DMS114 treated with DMSO at 0.1 percent for 48 hours (cell line): ENCODE measurements around the gene RAD51B.
"Not testable (repeated sequence)": the region's sequence is repeated elsewhere in the genome, so short reads cannot be mapped to it uniquely, and the experiment has no call there.

Source experiments
- DNase-seq: peaks from one replicate; lab custom pipeline; 2025; ENCODE audit not compliant: unreplicated experiment; lab: John Stamatoyannopoulos, UW

RAD51B gene

DNA sequence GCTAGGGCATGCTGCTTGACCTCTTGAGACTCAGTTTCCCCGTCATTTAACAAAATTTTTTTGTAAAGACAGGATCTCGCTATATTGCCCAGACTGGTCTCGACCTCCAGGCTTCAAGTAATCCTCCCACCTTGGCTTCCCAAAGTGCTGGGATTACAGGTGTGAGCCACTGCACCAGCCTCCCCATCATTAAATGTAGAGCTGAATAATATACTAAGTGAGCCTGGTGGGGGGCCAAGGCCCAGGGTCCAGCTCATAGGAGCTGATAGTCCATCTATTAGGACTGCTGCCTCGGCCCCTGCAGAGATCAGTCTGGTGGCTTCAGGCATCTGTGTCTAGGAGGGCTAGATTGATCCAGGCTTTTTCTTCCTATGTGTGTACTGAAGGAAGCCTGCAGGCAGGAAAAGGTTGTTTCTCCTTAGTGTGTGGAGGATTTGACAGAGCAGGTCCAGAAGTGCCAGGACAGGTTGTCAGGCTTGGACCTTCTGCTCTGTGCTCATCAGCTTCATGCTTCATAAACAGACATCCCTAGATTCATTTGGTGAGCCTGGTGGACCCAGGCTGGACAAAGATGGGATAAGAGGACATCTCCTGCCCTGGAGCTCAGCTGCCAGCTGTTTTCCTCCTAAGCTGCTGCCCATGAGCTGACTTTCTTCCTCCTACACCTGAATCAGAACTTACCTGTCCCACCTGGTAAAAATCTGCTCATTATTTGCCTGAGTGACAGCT is 837.9 kb downstream of the RAD51B start:
- DNase-seq = no peak

DNA sequence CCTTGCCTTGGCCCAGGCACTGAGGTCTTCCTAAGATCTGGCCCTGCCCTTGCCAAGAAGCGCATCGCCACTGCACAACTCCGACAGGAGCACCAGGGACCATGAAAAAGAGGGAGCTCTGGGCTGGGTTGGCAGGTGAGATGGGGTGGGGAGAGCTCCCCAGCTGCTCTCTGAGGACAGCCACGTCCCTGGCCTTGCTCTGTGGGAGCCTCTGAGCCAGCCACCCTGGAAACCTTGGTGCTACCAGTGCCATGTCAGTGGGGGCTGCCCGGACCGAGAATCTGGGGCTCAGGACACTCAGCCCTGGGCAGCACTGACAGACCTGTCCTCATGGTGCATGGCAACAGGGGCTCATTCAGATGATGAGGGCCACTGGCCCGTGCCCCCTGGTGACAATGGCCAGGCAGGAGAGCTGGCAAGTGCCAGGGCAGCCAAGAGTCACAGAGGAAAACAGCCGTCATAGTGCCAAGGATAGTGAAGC is 838.5 kb downstream of the RAD51B start:
- DNase-seq = no peak

DNA sequence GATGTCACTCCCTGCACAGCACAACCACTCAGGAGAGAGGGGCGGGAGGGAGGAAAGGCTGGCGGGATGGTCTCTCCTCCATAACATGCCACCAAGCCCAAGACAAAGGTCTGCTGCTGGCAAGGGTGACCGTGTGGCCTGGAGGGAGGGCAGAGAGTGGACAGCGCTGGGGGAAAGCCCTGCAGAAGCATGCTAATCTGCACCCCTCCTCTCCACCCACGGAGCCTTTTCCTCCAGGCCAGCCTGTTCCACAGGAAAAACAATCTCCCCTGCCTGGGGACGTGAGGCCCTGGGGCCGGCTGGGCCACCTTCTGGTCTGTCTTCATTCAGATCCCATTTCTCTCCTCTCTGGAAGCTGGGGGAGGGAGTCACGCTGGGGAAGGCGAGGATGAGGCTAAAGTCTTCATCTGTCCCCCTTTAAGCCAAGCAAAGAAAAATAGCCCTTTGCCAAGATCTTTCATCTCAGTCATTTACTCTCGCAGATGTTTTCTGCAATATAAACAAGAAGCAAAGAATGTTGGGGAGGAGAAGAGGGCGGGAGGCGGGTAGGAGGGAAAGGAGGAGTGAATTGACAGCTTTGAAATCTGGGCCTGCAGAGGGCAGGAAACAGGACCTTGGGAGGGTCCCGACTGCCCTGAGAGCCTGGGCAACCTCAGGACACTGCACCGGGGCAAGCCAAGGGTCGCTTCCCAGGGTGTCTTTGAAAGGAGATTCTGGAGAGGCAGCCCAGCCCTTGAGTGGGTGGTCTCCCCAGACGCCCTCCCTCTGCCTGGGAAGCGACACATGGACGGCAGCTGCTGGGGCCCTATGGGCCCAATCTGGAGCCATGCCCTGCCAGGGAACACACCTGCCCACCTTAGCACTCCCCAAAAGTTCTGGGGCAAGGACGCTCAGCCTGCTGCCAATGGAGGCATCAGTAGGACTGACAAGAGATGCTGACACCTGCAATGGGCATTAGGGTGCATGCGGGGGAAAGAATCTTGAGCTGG is 839.7 kb downstream of the RAD51B start:
- no peak for DNase-seq

DNA sequence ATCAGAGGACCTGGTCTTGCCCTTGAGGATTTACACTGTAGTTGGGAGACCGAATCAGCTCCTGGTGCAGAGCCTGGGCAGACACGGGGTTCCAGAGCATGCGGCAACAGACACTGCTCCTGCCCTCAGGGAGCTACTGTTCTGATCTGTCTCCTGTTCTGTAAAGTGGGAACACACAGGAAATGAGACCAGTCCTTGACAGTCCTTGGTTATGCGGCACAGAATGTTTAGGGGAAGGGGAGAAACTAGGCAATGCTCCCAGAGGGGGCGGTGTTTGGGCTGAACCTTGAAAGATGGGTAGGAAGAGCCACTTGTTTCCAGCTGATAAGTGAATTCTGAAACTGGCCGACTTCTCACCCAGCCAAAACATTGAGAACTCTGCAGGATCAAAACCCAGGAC is 840.9 kb downstream of the RAD51B start:
- DNase-seq = no peak

DNA sequence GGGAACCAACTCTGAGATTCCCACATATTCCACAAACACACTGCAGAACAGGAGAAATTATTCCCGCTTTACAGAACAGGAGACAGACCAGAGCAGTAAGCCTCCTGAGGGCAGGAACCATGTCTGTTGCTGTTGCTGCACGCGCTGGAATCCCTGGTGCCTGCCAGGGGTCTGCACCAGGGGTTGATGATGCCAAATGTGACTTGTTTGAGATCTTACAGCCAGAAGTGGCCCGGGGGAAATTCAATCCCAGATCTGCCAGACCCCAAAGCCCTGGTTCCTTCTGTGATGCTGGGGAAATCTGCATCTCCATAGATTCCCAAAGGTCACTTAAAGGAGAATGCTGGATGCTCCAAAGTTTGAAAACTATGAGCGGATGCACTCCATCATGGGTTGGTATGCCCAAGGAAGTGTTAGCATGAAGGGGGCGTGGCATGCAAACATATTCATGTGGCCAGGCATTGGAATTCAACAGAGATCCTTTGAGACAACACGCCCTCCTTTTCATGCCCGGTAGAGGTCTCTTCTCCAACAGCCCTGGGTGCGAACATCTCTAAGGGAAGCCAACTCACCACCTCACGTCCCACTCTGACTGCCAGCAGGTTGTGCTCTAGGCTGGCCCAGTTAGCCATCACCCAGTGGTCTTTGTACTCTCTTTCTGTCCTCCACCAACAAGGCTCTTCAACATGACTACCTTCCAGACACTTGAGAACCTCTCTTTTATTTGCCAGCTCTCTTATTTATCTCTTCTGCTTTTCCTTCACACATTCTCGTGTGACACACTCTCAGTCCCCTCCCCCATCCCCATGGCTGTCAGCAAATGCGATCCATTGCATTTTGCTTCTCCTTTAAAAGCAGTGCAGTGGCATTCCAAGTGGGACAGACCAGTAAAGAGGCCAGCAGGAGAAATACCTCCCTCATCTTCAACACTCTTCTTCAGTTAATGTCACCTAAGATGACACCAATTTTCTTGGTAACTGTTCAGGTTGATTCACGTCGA is 841.9 kb downstream of the RAD51B start:
- DNase-seq = no peak

DNA sequence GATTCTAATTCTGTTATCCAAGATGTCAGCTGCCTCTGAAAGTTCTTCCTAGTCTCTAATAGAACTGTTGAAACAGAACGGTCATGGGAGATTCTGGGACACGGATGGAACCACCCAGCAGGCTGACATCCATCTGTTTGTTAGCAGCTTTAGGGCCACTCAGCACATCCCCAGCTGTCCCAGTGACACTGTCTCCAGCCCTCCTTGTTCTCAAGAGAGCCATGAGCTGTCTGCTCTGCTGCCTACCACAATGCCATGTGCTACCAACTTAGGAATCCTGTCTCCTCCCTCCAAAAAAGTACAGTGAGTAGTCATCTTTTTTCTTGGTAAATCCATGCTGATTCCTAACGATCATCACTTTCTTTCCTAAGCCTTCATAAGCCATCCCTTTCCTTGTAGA is 842.8 kb downstream of the RAD51B start:
- no peak for DNase-seq

DNA sequence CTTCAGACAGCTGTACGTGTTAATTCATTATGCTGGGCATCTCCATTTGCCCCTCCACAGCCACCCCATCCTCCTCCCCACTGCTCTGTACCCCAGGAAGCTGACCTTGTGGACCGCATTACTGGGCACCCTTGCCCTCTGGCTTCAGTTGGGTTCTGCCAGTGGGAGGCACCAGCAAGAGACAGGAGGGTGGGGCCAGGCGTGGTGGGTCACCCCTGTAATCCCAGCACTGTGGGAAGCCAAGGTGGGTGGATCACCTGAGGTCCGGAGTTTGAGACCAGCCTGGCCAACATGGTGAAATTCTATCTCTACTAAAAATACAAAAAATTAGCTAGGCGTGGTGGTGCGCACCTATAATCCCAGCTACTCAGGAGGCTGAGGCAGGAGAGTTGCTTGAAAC is 843.2 kb downstream of the RAD51B start:
- DNase-seq = not testable (repeated sequence)

DNA sequence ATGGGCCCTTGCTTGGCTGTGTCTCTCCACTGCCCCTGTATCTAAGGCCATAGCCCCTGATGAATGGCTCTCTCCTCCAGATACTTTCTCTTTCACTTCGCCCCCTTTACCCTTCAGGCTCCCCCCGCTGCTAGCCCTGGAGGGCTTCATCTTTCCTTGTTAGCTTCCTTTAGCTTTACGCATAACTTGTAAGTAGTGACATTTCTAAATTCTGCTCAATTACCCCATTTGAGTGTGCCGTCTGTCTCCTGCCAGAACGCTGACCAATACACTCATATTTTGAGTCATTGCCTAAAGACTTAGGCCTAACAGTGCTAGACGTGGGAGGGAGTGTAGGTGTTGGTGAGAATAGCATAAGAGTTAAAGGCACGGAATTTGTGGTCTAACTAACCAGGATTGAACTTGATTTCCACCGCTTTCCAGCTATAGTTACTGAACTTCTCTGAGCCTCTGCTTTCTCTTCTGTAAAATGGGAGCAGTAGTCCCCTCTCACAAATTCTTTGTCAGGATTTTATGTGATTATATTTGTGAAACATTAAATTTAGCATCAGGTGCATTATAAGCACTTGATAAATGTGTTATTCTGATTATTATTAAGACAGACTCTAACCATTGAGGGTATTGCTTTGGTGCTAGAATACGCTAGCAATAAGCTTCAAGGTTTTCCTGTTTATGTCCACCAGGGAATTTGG is 844.0 kb downstream of the RAD51B start:
- no peak for DNase-seq

DNA sequence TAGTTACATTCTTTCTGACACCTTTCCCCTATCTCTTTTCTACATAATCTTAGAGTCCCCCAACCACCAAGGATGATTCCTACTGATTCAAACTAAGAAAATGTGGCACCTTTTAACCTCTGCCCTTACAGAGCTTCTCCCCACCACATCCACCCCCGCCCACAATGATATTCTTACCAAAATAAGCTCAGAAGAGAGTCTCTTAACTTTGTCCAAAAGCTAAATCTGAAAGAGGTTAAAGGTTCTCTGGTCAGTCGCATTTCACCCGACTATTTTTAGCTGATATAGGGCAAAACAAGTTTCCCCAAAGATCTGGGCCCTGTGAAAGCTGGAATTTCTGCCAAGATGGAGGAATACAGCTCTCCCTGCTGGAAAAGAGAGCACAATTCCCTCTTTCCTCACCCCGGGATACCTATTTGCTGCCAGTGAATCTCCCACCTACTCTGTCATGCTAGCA is 844.7 kb downstream of the RAD51B start:
- DNase-seq = no peak

DNA sequence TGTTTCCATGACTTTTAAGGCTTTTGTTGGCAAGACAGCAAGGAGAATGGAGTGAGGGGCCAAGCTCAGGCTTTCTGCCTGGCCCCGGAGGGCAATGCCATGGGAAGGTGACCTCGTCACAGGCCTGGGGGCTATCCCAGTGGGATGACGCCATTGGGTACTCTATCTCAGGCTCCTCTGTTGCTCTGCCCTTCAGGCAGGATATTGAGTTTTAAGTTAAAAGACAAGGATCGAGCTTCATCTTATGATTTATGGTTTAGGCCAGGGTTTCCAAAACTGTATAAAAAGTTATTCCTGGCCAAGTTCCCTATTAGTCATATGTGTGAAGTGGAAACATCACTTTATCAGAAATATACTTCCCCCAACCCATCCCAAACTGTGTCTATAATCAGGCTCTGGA is 845.6 kb downstream of the RAD51B start:
- no peak for DNase-seq

DNA sequence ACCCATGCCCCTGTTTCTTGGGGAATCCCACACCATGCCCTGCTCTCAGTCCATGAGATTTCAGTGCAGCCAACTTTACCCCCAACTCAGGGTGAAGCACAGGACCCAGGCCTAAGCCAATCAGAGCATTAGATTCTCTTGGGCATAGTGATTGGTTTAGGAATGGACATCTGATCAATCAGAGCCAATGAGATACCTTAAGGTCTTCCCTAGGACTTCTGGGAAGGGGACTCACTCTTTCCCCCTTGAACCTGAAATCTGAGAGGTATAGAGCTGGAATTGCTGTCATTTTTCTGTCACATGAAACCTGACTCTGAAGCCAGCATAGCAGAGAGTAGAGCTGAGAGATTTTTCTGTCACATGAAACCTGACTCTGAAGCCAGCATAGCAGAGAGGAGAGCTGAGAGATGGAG is 846.2 kb downstream of the RAD51B start:
- DNase-seq = no peak

DNA sequence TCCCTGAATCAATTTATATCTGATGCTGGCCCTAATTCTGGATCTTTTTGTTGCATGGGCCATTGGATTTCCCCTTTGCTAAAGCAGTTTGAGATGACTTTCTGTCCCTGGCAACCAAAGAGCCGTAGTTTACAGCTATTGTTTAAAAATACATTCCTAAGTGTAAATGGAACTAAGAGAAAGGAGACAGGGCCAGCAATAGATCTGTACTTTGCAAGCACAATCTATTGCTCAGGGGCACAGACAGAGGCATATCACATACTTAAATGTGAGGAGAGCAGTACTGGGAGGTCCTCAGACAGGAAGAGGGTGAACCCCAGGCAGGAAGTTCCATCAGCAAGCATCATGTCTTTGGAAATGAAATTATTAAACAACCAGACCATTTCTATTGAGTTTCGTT is 846.7 kb downstream of the RAD51B start:
- DNase-seq = no peak

DNA sequence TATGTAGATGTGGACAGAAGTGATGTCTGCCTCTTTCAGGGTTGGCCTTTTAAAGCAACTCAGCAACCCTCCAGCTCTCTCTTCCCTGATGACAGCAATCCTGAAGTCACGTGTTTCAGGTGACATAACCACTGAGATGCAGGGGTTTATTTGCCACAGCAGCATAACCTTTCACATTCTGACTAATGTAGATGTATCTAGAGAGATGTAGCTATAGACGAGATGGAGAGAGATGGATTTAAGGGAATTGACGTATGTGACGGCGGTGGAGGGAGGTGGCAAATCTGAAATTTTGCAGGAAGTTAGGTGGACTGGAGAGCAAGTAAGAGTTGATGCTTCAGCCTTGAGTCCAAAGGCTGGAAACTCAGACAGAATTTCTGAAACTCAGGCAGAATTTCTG is 847.3 kb downstream of the RAD51B start:
- no peak for DNase-seq

DNA sequence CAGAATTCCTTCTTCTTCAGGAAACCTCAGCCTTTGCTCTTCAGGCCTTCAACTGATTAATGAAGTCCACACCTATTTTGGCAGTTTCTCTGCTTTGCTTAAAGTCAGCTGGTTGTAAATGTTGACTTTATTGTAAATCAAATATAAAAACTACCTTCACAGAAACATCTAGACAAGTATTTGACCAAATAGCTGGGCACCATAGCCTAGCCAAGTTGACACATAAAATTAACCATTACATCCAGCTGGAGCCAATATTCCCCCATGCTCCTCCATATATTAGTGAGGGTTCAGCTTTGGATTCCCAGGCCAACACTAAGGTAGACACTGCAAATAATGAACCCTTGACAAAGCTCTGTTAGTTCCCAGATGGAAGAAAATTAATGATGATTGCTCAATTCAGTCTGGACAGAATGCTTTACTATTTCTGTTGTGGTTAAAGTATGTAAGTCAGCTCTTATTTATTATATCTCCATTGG is 847.8 kb downstream of the RAD51B start:
- DNase-seq = no peak

DNA sequence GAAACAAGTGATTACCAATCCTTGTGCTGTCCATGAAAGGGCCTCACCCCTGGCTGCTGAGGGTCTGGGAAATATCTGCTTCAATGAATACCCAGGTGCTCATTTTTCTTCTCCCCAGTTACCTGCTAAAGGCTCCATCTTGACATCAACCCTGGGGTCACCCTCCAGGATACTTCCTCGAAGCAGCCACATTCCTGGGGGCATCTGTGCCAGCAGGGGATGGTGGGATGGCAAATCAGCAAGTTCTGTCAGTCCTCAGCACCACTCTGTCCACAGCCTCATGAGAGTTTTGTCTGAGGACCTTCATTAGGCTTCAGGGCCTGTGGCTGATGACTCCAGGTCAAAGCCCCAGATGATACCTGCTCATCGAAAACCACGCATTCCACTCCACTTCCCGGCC is 848.4 kb downstream of the RAD51B start:
- no peak for DNase-seq

DNA sequence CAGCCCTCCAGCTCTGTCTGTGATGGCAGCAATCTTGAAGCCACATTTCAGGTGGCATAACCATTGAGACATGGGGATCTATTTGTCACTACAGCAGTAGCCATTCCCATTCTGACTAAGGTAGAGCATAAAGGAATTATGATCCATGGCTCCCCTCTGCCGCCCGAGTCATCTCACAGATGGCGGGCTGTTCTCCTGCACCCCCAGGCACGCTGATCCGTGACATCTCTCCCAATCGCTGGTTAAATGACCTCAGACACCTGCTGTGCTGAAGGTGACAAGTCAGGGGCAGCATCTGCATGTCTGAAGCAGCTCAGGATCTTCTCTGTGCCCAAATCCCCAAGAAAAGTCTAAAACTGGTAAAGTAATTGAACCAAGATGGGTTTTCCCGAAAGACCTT is 849.0 kb downstream of the RAD51B start:
- DNase-seq = no peak

DNA sequence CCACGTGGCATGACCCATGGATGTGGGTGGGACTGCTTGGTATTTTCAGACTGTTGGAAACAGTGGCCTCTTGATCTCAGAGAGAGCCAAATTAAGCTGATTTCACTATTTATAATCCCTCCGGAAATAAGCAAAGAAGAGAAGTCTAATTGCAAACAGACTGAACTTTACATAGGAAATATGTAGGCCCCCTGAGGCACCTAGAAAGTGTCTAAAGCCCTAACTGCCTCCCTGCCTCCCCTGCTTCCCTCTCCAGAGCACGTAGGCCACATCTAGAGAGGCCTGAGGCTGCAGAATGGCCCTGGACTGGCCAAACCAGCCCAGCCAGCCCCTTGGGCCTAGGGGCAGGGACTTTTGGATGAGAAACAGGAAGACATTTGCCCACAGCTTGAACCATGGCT is 849.5 kb downstream of the RAD51B start:
- no peak for DNase-seq

DNA sequence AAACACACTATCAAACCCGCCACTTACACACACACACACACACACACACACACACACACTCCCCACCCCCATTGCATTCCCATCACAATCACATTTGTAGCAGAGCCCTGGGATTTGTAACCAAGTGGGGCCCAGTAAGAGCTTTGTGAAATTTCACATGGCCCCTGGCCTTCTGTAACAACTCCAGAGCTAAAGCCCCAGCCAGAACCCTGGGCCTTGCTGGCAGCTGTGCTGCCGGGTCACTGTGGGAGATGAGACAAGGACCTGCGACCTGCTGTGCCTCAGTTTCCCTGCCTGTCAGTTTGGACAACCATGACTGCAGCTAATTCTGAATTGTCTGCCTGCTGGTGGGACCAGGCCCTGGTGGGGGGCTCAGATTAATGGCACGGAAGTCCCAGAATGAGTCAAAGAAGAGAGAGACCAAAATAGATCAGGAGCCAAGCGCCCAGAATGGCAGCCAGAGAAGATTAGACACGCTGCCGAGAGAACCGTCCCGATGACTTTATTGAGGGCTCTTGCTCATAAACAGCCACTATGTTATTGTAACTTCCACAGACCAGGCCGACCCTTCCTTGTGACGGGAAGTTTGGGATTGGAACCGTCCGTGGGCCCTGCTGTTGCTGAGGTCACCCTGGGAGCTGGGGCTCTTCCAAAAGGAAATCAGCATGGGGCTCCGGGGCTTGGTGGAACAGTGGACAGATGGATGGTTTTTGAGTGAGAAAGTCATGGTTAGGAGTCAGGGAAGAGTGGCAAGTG is 850.2 kb downstream of the RAD51B start:
- no peak for DNase-seq

DNA sequence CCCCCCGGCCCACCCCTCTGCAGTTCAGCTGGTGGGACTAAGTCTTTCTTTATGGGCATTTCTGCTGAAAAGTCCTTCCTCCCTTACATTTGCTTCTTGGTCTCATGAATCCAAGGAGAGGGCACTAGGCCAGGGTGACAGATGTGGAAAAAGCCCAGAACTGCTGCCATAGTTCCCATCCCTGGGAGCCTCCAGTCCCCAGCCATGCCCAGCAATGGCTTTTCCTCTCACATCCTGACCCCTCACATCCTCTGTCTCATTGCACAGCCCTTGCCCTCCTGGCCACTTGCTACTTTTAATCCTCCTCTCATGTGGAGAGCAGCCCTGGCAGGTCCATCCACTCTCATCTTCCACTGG is 850.8 kb downstream of the RAD51B start:
- DNase-seq = no peak
